ENCODE results near the gene ZNF829.

The ZNF829 gene

GRCh38 chr19:36915992-36916830 lies at the start of gene ZNF829, which contains the start of gene ZNF568:
Gene ZNF829 (minus strand): TSS chr19:36916291. CDS start chr19:36915167, 1,124 bp downstream.
Gene ZNF568 (plus strand): TSS chr19:36916332. CDS start chr19:36922771, 6,439 bp downstream.
- peak; percentile 79 for DNase-seq (ENCODE audit: low read depth, low spot score)

GRCh38 chr19:36963280-36963679 lies 47.2 kb upstream of the ZNF829 start:
- DNase-seq (ENCODE audit: low read depth, low spot score), result no peak

DNA sequence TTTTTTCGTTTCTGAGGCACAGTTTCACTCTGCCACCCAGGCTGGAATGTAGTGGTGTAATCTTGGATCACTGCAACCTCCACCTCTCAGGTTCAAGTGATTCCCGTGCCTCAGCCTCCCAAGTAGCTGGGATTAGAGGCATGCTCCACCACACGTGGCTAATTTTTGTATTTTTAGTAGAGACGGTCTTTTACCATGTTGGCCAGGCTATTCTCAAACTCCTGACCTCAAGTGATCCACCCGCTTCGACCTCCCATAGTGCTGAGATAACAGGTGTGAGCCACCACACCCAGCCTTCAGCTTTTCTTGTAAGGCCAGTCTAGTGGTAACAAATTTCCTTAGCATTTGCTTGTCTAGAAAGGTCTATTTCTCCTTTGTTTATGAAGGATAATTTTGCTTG lies 46.3 kb upstream of the ZNF829 start:
- no peak for DNase-seq (ENCODE audit: low read depth, low spot score)

DNA sequence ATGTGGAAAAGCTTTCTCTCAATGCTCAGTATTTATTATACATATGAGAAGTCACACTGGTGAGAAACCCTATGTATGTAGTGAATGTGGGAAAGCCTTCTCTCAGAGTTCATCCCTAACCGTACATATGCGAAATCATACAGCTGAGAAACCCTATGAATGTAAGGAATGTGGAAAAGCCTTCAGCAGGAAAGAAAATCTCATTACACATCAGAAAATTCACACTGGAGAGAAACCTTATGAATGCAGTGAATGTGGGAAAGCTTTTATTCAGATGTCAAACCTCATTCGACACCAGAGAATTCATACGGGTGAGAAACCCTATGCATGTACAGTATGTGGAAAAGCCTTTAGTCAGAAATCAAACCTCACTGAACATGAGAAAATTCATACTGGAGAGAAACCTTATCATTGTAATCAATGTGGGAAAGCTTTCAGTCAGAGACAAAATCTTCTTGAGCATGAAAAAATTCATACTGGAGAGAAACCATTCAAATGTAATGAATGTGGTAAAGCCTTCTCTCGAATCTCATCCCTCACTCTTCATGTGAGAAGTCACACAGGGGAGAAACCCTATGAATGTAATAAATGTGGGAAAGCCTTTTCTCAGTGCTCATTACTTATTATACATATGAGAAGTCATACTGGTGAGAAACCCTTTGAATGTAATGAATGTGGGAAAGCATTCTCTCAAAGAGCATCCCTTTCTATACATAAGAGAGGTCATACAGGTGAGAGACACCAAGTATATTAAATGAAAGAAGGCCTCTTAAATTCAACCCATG lies 34.4 kb upstream of the ZNF829 start:
- DNase-seq (ENCODE audit: low read depth, low spot score), result no peak

GRCh38 chr19:36939153-36939552 lies 23.1 kb upstream of the ZNF829 start:
- no peak for DNase-seq (ENCODE audit: low read depth, low spot score)

DNA sequence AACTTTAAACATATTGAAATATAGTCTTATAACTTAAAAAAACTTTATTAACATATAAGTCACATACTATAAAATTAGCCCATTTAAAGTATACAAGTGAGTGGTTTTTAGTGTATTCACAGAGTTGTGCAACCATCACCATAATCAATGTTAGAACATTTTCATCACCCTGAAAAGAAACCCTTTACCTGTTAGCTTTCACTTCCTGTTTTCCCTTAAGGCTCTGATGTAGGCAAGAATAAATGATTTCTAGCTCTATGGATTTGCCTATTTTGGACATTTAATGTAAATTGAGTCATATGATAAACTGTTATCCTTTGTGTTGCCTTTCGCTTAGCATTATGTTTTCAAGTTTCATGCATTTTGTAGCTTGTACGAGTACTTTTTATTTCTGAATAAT lies 15.6 kb upstream of the ZNF829 start:
- no peak for DNase-seq (ENCODE audit: low read depth, low spot score)

GRCh38 chr19:36918090-36918489 lies 2.0 kb upstream of the ZNF829 start:
- DNase-seq (ENCODE audit: low read depth, low spot score), result no peak

DNA sequence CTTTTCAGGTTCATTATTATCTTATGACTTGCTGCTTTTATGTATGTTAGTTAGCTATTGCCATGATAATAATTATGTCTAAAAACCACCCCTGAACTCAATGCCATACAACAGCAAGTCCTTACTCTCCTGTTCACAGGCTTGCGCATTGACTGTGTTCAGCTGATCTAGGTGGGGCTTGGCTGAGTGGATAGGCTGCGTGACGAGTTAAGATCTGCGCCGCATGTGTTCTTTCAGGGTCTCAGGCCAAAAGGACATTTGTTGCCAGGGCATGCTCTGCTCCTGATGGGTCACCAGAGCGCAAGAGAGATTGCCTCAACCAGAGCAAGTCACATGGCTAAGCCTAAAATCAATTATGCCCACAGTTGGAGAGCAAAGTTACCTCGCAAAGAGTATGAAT lies 900 bp upstream of the ZNF829 start:
- DNase-seq (ENCODE audit: low read depth, low spot score), result no peak

GRCh38 chr19:36898422-36898821 lies 17.7 kb downstream of the ZNF829 start:
- DNase-seq (ENCODE audit: low read depth, low spot score), result no peak

GRCh38 chr19:36894849-36895383 lies 21.2 kb downstream of the ZNF829 start:
- DNase-seq (ENCODE audit: low read depth, low spot score), result no peak

GRCh38 chr19:36891768-36892357 lies 24.2 kb downstream of the ZNF829 start:
- no peak for DNase-seq (ENCODE audit: low read depth, low spot score)

- no peak for DNase-seq (ENCODE audit: low read depth, low spot score)
Measured at GRCh38 chr19:36876993-36877938, 38.8 kb downstream of the ZNF829 start.

- no peak for DNase-seq (ENCODE audit: low read depth, low spot score)
Measured at GRCh38 chr19:36851898-36852297, 64.2 kb downstream of the ZNF829 start.

DNA sequence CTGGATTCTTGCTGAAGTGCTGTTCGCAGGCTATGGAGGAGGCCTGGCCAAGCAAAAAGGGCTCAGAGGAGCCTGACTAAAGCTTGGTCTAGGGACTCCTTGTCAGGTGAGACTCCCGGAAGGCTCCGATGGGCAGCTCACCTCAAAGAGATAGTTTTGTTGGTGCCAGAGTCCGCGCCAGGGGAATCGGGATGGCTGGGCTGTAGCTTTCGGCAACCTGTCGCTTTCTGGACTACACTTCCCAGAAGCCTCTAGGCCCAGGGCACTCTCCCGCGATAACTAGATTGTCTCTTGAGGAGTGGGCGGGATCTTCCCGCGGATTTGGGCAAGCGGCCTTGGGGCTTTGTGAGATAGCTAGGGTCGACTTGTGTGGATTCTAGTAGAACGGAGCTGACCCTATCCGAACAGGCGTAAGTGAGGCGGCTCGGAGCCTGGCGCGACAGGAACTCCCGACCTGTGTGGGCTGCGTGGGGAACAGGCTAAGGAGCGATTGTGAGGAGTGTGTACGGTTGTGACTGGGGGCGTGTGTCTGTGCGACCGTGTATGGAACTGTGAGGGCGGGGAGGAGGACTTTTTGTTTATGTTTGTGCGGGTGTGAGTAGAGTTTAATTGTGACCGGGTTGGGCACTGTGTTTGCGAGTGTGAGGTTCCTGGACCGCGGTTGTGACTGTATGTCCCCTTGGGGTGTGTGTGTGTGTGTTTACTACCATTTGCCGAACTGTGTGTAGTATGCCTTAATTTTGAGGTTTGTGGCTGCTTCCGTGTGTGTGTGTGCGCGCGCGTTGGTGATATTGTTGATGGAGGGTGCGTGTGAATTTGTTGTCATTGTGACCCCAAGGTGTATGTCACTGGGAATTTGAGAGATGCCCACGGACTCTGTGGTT lies 65.3 kb downstream of the ZNF829 start, which contains the start of gene ZNF345:
Gene ZNF345 (plus strand): TSS at position 318 of the 884 bp plus-strand sequence. CDS start 25,955 bp downstream, outside the sequence.
- peak; percentile 79 for DNase-seq (ENCODE audit: low read depth, low spot score)

- peak; percentile 88 for DNase-seq (ENCODE audit: low read depth, low spot score)
Measured at GRCh38 chr19:36849701-36850558, 66.2 kb downstream of the ZNF829 start.

DNA sequence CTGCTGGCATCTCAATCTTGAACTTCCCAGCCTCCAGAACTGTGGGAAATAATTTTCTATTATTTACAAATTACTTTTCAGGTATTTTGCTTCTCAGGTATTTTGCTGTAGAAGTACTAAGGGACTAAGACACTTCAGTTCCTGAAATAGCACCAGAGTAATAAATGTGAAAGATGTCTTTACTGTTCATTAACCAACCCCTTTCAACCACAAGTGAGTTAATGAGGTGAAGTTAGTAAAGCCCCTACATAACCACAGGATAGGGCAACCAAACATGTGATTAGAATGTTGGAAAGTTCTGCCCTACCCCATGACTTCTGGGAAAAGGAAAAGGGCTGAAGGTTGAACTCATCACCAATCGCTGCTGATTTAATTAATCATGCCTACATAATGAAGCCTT lies 68.1 kb downstream of the ZNF829 start:
- no peak for DNase-seq (ENCODE audit: low read depth, low spot score)

DNA sequence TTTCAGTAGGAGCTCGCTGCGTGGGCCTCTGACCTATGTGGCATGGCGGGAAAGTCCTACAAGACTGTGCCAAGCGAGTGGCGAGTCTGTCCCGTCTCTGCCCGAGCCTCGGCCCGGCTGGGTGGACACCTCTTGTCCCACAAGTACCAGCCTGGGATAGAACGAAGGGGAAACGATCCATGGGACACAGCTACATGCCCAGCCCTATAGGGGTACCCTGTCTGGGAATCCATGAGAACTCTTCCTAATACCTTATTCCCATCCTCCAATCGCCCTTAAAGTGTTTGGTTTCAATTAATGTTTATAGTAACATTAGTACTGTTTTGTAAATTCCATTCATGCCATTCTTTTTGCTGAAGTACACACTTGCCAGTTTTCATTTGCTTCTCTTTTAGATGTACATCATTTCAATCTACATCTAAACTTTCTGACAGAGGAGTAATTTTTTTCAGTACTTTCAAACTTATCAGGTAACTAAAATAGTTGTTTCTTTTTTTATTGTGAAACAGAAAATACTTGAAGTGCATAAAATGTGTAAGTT lies 77.2 kb downstream of the ZNF829 start:
- DNase-seq (ENCODE audit: low read depth, low spot score), result no peak
